ENCODE results near the gene MLLT3.

The MLLT3 gene

GRCh38 chr9:20622330-20623020, at the start of gene MLLT3:
MLLT3 (minus strand) TSS chr9:20622499.
- peak; percentile 90 for DNase-seq (ENCODE audit: low read depth)
- no peak for TF ChIP-seq CTCF (conservative IDR thresholded peaks at IDR 0.05; ENCODE audit: control insufficient read depth, insufficient read depth, low read depth, low read length)
- peak within 1 kb of the TSS; percentile 82 for H3K4me3 ChIP-seq (ENCODE audit: control insufficient read depth, low read depth, low read length)

GRCh38 chr9:20671635-20672034, 49.3 kb upstream of the MLLT3 start:
- no peak for TF ChIP-seq CTCF (conservative IDR thresholded peaks at IDR 0.05; ENCODE audit: control insufficient read depth, insufficient read depth, low read depth, low read length)

DNA sequence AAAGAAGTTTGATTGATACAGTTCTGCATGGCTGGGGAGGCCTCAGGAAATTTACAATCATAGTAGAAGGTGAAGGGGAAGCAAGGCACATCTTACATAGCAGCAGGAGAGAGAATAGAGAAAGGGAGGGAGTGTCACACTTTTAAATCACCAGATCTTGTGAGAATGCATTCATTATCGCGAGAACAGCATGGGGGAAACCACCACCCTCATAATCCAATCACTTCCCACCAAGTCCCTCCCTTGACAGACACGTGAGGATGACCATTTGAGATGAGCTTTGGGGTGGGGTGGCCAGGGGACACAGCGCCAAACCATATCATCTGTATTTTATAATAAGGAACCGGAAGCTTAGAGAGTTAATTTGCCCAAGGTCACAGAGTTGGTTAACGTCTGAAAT, 48.1 kb upstream of the MLLT3 start:
- DNase-seq (ENCODE audit: low read depth) = no peak
- no peak for TF ChIP-seq CTCF (conservative IDR thresholded peaks at IDR 0.05; ENCODE audit: control insufficient read depth, insufficient read depth, low read depth, low read length)
- H3K4me3 ChIP-seq (ENCODE audit: control insufficient read depth, low read depth, low read length) = no peak overlapping the region

More at GRCh38 chr9:20671635-20672034, 49.3 kb upstream of the MLLT3 start:
- no peak overlapping the region for H3K4me3 ChIP-seq (ENCODE audit: control insufficient read depth, low read depth, low read length)
- no peak for DNase-seq (ENCODE audit: low read depth)

DNA sequence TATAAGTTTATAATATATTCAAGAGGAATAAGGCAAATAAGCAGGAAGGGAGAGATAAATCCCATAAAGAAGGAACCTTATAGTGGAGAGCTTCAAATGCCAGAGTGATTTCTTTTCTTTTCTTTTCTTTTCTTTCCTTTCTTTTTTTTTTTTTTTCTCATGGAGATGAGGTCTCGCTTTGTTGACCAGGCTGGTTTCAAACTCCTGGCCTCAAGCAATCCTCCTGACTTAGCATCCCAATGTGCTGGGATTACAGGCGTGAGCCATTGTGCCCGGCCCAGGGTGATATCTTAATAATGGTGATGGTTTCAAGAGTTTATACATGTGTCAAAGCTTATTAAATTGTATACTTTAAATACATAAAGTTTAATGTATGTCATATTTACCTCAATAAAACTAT, 42.2 kb upstream of the MLLT3 start:
- H3K4me3 ChIP-seq (ENCODE audit: control insufficient read depth, low read depth, low read length) = no peak overlapping the region
- no peak for DNase-seq (ENCODE audit: low read depth)
- no peak for TF ChIP-seq CTCF (conservative IDR thresholded peaks at IDR 0.05; ENCODE audit: control insufficient read depth, insufficient read depth, low read depth, low read length)

DNA sequence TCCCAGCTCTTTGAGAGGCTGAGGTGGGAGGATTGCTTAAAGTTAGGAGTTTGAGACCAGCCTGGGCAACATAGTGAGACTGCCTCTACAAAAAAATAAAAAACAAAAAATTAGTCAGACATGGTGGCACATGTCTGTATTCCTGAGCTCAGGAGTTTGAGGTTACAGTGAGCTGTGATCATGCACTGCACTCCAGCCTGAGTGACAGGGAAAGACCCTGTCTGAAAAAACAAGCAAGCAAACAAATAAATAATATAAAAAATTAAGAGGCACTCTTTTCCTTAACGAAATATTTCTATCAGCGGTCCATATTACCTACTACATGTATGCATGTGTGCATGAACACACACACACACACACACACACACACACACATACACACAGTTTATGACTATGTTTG, 40.8 kb upstream of the MLLT3 start:
- no peak overlapping the region for H3K4me3 ChIP-seq (ENCODE audit: control insufficient read depth, low read depth, low read length)
- DNase-seq (ENCODE audit: low read depth) = no peak
- no peak for TF ChIP-seq CTCF (conservative IDR thresholded peaks at IDR 0.05; ENCODE audit: control insufficient read depth, insufficient read depth, low read depth, low read length)

GRCh38 chr9:20662156-20662555, 39.9 kb upstream of the MLLT3 start:
- DNase-seq (ENCODE audit: low read depth) = no peak
- no peak for TF ChIP-seq CTCF (conservative IDR thresholded peaks at IDR 0.05; ENCODE audit: control insufficient read depth, insufficient read depth, low read depth, low read length)
- H3K4me3 ChIP-seq (ENCODE audit: control insufficient read depth, low read depth, low read length) = no peak overlapping the region

All from fibroblast of mammary gland (primary cell).